ENCODE results near the gene ACBD4.

DNA sequence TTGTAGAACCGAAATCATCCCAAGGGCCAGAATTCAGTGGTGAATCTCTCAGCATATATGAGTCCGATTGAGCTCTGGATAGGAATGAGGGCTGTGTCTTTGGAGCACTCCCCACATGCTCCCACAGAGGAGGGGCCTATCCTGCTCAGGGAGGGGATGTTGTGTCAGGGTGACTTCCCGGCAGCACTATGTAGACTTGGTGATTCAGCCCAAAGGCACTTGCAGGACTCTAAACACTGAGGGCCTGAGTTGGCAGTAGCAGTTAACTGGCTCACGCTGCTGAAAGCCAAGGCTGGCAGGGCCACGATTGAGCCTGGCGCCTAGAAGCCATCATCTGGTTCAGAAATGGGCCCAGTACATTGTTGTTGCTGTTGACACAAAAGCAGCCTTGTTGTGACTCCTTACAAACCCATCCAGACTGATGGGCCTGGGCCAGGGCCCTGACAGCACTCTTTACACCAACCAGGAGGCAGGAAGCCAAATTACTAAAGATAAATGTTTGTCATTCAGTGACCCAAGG is 42.5 kb upstream of the ACBD4 start:
- TF ChIP-seq, protein P1, sequence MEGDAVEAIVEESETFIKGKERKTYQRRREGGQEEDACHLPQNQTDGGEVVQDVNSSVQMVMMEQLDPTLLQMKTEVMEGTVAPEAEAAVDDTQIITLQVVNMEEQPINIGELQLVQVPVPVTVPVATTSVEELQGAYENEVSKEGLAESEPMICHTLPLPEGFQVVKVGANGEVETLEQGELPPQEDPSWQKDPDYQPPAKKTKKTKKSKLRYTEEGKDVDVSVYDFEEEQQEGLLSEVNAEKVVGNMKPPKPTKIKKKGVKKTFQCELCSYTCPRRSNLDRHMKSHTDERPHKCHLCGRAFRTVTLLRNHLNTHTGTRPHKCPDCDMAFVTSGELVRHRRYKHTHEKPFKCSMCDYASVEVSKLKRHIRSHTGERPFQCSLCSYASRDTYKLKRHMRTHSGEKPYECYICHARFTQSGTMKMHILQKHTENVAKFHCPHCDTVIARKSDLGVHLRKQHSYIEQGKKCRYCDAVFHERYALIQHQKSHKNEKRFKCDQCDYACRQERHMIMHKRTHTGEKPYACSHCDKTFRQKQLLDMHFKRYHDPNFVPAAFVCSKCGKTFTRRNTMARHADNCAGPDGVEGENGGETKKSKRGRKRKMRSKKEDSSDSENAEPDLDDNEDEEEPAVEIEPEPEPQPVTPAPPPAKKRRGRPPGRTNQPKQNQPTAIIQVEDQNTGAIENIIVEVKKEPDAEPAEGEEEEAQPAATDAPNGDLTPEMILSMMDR (IDR thresholded peaks at IDR 0.05) = no peak
- no peak for TF ChIP-seq ZFX (IDR thresholded peaks at IDR 0.05; ENCODE audit: borderline replicate concordance)
